ENCODE measurements around the gene C1RL. TPM values are rescaled to one million over a fixed set of nuclear protein-coding genes. Genes with fewer than 3 reads are reported as not detected.

Gene C1RL
- total and polyA plus RNA-seq, 10 donors: 19.1 to 126 (median 84.4) TPM

DNA sequence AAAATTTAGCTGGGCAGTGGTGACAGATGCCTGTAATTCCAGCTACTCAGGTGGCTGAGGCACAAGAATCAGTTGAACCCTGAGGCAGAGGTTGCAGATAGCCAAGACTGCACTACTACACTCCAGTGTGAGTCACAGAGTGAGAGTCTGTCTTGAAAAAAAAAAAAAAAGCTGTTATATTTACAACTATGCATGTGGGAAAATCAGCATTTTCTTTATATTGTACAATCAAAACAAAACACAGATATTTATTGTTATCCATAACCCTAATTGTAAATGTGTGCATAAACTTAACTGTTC lies 29.2 kb downstream of the C1RL start:
- H3K9me3 ChIP-seq: no peaks in the 10 kb centered on the region
- peaks cover 0 to 37% (median 6%) of the 10 kb centered on the region in 6 donors for H3K36me3 ChIP-seq
- peaks cover 0 to 9% (median 0%) of the 10 kb centered on the region in 6 donors for H3K4me1 ChIP-seq
- no peak for TF ChIP-seq POLR2AphosphoS5 (IDR thresholded peaks at IDR 0.05)
- intact Hi-C loops (cut with DNase I; ENCODE audit: low total_unique reads): no loop called here
- no peak overlapping the region for H3K4me3 ChIP-seq
- DNase-seq: no peak
- peak overlapping the region in 6 of 8 donors; percentile 7 to 65 (median 53) for H3K27ac ChIP-seq
- no peaks in the 10 kb centered on the region for H3K27me3 ChIP-seq (replicated peaks in 1 of 7)

DNA sequence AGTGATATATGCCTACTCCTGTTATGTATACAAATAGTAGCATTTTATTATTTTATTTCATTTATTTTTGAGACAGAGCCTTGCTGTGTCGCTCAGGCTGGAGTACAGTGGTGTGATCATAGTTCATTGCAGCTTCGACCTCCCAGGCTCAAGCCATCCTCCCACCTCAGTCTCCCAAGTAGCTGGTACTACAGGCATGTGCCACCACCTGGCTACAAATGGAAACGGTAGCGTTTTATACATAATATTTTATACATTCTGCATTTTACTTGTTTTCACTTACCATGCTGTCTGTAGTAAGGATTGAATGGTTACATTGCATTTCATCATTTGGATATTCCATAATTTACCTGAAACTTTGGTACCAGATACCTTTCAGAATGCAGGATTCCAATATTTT lies 30.9 kb downstream of the C1RL start:
- WGBS, 5 donors: 56 to 73% (median 59%) methylated on average over 4 of the region's 4 CpGs
- Histone ChIP-seq H3K36me3 (peaks cover 0 to 30% (median 6%) of the 10 kb centered on the region in 6 donors), H3K9me3 (no peaks in the 10 kb centered on the region), H3K27ac (no peak overlapping the region), H3K4me3 (no peak overlapping the region), H3K27me3 (replicated peaks in 1 of 7) (no peaks in the 10 kb centered on the region), H3K4me1 (peaks cover 0 to 9% (median 0%) of the 10 kb centered on the region in 6 donors)
- DNase-seq: no peak
- intact Hi-C loops (cut with DNase I; ENCODE audit: low total_unique reads): no loop called here
- no peak for TF ChIP-seq POLR2A (IDR thresholded peaks at IDR 0.05)
- TF ChIP-seq, protein P1, sequence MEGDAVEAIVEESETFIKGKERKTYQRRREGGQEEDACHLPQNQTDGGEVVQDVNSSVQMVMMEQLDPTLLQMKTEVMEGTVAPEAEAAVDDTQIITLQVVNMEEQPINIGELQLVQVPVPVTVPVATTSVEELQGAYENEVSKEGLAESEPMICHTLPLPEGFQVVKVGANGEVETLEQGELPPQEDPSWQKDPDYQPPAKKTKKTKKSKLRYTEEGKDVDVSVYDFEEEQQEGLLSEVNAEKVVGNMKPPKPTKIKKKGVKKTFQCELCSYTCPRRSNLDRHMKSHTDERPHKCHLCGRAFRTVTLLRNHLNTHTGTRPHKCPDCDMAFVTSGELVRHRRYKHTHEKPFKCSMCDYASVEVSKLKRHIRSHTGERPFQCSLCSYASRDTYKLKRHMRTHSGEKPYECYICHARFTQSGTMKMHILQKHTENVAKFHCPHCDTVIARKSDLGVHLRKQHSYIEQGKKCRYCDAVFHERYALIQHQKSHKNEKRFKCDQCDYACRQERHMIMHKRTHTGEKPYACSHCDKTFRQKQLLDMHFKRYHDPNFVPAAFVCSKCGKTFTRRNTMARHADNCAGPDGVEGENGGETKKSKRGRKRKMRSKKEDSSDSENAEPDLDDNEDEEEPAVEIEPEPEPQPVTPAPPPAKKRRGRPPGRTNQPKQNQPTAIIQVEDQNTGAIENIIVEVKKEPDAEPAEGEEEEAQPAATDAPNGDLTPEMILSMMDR (IDR thresholded peaks at IDR 0.05 in 8 of 11, conservative IDR thresholded peaks at IDR 0.05 in 3 of 11): no peak
- TF ChIP-seq POLR2AphosphoS5 (IDR thresholded peaks at IDR 0.05): no peak

DNA sequence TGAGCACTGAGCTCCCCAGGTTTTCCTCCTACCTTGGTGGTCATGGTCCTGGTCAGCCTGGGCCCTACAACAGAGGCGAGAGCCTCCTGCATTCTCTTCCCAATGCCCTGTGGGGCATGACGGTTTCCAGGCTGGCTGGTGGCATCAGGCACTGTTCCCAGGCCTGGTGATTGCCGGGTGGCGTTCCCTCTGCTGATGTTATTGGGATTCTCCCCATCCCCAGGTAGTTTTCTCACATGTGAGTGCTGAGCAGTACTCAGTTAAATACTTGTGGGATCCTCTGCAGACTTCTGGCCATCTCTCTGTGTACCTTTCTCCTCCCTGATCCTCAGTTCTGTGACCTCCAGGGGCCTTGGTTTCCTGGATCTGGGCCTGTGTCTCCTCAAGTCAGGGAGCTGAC lies 32.5 kb downstream of the C1RL start:
- H3K4me1 ChIP-seq: peaks cover 0 to 9% (median 0%) of the 10 kb centered on the region in 6 donors
- H3K9me3 ChIP-seq: no peaks in the 10 kb centered on the region
- TF ChIP-seq POLR2A (IDR thresholded peaks at IDR 0.05) (no peak), POLR2AphosphoS5 (IDR thresholded peaks at IDR 0.05) (no peak)
- TF ChIP-seq, protein P1 (IDR thresholded peaks at IDR 0.05 in 8 of 11, conservative IDR thresholded peaks at IDR 0.05 in 3 of 11): no peak
- peaks cover 0 to 14% (median 6%) of the 10 kb centered on the region in 6 donors for H3K36me3 ChIP-seq
- H3K4me3 ChIP-seq: no peak overlapping the region
- no peak overlapping the region for H3K27ac ChIP-seq
- no peaks in the 10 kb centered on the region for H3K27me3 ChIP-seq (replicated peaks in 1 of 7)
- intact Hi-C loops (cut with DNase I; ENCODE audit: low total_unique reads): no loop called here
- 84 to 97% (median 93%) methylated on average over 4 of the region's 4 CpGs for WGBS, 5 donors
- DNase-seq: no peak

DNA sequence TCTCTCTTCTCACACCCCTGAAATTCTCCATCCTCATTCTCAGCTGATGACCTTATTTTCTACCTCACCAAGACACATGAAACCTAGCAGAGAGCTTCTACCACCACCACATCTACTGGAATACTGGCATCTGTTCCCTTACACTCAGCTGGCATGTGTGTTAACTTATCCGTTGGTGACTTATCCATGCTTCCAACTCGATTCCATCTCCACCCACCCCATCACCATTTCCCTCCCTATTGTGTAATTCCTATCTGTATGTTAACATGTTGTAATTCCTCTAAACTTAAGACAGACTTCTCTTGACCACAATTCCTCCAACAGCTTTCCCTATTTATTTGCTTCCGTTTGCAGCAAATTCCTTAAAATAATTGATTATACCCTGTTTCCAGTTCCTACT lies 33.1 kb downstream of the C1RL start:
- intact Hi-C loops (cut with DNase I; ENCODE audit: low total_unique reads): no loop called here
- 56 to 82% (median 68%) methylated on average over 3 of the region's 3 CpGs for WGBS, 5 donors

More for the DNA sequence above, 33.1 kb downstream of the C1RL start:
- peaks cover 0 to 8% (median 4%) of the 10 kb centered on the region in 6 donors for H3K36me3 ChIP-seq
- H3K27me3 ChIP-seq (replicated peaks in 1 of 7): no peaks in the 10 kb centered on the region
- H3K9me3 ChIP-seq: no peaks in the 10 kb centered on the region
- H3K4me3 ChIP-seq: no peak overlapping the region
- peaks cover 0 to 8% (median 0%) of the 10 kb centered on the region in 6 donors for H3K4me1 ChIP-seq
- TF ChIP-seq, protein P1 (IDR thresholded peaks at IDR 0.05 in 8 of 11, conservative IDR thresholded peaks at IDR 0.05 in 3 of 11): no peak
- TF ChIP-seq POLR2A (IDR thresholded peaks at IDR 0.05): no peak
- no peak for TF ChIP-seq POLR2AphosphoS5 (IDR thresholded peaks at IDR 0.05)
- H3K27ac ChIP-seq: peak overlapping the region in 1 of 8 donors; percentile 21
- no peak for DNase-seq

Measured in spleen (tissue), 11 donors.